ENCODE measurements around the gene SUSD1.

The SUSD1 gene

DNA sequence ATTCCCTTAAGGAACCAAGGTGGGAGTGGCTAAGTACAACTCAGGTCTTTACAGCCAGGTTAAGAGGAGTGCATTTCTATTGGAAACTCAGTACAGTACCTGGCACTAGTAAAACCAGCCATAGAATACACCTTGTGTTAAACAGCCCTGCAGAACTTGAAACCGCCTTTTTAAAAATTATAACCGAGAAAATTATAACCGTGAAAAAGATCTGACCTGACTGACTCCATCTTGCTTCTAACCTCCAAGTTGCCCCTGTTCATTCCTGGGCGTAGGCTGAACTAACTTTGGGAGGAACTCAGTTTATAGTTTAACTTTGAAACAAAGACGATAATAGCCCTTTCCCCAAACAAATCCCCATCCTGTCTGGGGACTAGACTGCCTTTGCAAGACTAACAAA is 132.3 kb downstream of the SUSD1 start:
- FAIRE-seq (no peak), DNase-seq (ENCODE audit: insufficient read length, low spot score) (no peak)
- TF ChIP-seq SPI1 (IDR thresholded peaks at IDR 0.05; ENCODE audit: low read depth, low read length) = no peak
- no peak for TF ChIP-seq POLR2A (IDR thresholded peaks at IDR 0.05; ENCODE audit: low read depth, low read length)
- no peak for TF ChIP-seq POU2F2 (IDR thresholded peaks at IDR 0.05; ENCODE audit: low read depth, low read length)
- TF ChIP-seq TAF1 (IDR thresholded peaks at IDR 0.05; ENCODE audit: low read depth, low read length) = no peak
- TF ChIP-seq POLR2AphosphoS5 (IDR thresholded peaks at IDR 0.05; ENCODE audit: low read depth, low read length) = no peak
- no peak for TF ChIP-seq PAX5 (IDR thresholded peaks at IDR 0.05; ENCODE audit: insufficient read depth, low read length, severe bottlenecking)

DNA sequence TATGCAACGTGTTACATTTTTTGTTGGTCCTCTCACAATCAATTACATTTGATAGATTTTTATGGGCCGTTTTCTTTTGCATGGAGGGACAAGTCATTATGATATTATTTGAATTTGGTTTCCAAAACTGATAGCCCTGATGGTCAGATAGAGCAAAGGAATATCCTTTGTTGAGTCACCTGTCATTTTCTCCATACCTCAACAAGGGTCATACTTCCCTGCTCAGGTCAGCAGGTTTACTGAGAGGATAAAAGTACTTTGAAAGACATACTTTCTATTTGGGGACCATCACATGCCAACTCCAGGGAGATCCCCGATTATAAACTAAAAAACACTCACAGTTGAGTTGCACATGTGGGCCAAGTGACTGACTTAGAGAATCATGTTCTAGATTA is 132.9 kb downstream of the SUSD1 start:
- FAIRE-seq (no peak), DNase-seq (ENCODE audit: insufficient read length, low spot score) (no peak)
- TF ChIP-seq SPI1 (IDR thresholded peaks at IDR 0.05; ENCODE audit: low read depth, low read length) (no peak), POLR2A (IDR thresholded peaks at IDR 0.05; ENCODE audit: low read depth, low read length) (no peak), TAF1 (IDR thresholded peaks at IDR 0.05; ENCODE audit: low read depth, low read length) (no peak), POLR2AphosphoS5 (IDR thresholded peaks at IDR 0.05; ENCODE audit: low read depth, low read length) (no peak), POU2F2 (IDR thresholded peaks at IDR 0.05; ENCODE audit: low read depth, low read length) (no peak), PAX5 (IDR thresholded peaks at IDR 0.05; ENCODE audit: insufficient read depth, low read length, severe bottlenecking) (no peak)

DNA sequence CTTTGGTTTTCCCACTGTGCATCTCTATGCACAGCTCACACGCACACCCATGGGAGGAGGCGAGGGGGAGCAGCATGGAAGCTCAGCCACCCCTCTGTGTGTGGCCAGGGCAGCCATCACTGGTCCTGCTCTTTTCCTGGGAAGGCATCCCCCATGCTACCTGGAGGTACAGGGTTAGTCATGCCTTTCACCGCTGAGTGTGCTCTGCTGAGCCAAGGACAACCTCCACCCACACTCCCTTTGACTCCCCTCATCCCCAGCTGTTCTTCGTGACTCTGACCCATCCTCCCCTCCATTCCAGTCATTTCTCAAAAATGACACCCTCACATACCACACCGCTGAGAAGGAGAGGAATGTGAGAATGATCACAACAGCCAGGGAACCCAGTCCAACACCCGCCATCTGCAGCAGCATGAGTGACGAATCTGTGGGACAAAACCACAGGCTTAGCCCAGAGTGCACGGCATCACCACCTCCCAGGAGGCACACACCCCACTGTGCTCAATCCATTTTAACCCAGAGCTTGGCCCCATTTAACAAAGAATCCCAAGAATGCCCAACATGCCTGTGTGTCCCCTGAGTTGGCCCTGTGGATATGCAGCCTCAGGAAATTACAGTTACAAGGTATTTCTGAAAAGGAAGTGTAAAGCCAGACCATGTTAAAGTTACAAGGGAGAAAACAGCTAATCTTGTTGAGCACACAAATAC is 133.4 kb downstream of the SUSD1 start:
- DNase-seq (ENCODE audit: insufficient read length, low spot score) = no peak

DNA sequence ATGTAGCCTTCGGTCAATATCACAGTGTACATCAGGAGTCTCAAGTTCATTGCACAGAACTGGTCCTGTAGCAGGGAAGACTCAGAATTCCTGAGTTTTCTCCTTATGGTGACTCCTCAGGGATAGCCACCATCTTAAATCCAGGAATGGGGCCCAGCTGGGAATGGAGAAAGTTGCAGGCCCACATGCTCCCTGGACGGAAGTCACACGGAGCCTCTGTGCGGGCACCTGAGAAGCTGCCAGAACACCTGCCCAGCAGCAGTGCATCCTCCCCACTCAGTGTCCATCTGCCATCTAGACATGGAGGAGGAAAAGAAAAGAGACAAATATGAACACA is 133.9 kb downstream of the SUSD1 start:
- FAIRE-seq = no peak
- TF ChIP-seq TAF1 (IDR thresholded peaks at IDR 0.05; ENCODE audit: low read depth, low read length) (no peak), POLR2A (IDR thresholded peaks at IDR 0.05; ENCODE audit: low read depth, low read length) (no peak), POLR2AphosphoS5 (IDR thresholded peaks at IDR 0.05; ENCODE audit: low read depth, low read length) (no peak), PAX5 (IDR thresholded peaks at IDR 0.05; ENCODE audit: insufficient read depth, low read length, severe bottlenecking) (no peak), SPI1 (IDR thresholded peaks at IDR 0.05; ENCODE audit: low read depth, low read length) (no peak), POU2F2 (IDR thresholded peaks at IDR 0.05; ENCODE audit: low read depth, low read length) (no peak)
- no peak for DNase-seq (ENCODE audit: insufficient read length, low spot score)

More for the DNA sequence above, 133.4 kb downstream of the SUSD1 start:
- TF ChIP-seq POU2F2 (IDR thresholded peaks at IDR 0.05; ENCODE audit: low read depth, low read length) = no peak
- TF ChIP-seq POLR2AphosphoS5 (IDR thresholded peaks at IDR 0.05; ENCODE audit: low read depth, low read length) = no peak
- TF ChIP-seq POLR2A (IDR thresholded peaks at IDR 0.05; ENCODE audit: low read depth, low read length) = no peak
- TF ChIP-seq TAF1 (IDR thresholded peaks at IDR 0.05; ENCODE audit: low read depth, low read length) = no peak
- no peak for TF ChIP-seq SPI1 (IDR thresholded peaks at IDR 0.05; ENCODE audit: low read depth, low read length)
- TF ChIP-seq PAX5 (IDR thresholded peaks at IDR 0.05; ENCODE audit: insufficient read depth, low read length, severe bottlenecking) = no peak
- no peak for FAIRE-seq

DNA sequence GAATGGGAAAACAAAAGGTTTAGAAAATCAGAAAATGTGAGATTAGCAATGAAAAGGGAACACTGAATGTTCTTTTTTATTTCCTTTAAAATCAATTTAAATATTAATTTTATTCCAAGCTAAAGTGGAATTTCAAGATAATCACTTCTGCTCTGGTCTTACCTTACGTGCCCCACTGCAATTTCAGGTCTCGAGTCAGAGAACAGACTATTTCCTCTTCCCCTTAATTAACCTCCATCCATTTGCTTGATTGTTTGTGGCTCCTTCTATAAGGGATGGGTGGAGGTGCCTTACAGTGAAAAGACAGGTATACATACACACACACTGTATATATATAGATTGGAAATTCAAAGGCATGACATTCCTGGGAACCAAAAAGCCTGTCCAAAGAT is 137.1 kb downstream of the SUSD1 start:
- no peak for TF ChIP-seq POLR2AphosphoS5 (IDR thresholded peaks at IDR 0.05; ENCODE audit: low read depth, low read length)
- TF ChIP-seq SPI1 (IDR thresholded peaks at IDR 0.05; ENCODE audit: low read depth, low read length) = peak; percentile 32
- no peak for TF ChIP-seq TAF1 (IDR thresholded peaks at IDR 0.05; ENCODE audit: low read depth, low read length)
- FAIRE-seq = no peak
- no peak for DNase-seq (ENCODE audit: insufficient read length, low spot score)

DNA sequence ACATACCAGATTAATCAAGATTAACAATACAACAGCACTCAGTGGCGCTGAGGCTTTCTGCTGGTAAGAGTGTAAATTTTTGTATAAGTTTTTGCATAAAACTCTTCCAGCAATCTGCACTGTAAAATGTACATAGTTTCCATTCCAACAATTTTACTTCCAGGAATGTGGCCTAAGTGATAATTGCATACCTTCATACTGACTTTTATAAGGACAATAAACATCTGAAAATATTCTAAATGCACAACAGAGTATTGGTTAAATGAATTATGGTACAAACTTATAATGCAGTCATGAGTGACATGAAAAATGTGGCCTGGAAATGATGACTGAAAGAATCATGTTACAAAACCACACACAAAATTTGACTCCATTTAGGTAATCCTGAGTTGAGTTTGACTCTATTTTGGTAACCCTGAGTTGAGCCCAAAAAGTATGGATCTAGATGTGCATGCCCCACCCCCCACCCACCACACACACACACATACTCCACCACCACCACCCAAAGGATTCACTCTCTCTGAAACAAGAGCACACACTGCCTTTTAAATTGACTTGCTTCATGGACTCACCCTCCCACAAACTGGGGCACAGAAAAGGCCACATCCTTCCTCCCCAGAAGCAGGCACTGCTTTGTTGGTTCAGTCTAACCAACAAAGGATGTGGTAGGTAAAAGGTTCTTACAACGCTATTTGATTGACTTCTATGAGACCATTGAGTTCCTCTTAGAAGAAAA is 137.6 kb downstream of the SUSD1 start:
- TF ChIP-seq POLR2A (IDR thresholded peaks at IDR 0.05; ENCODE audit: low read depth, low read length) = peak; percentile 81
- TF ChIP-seq TAF1 (IDR thresholded peaks at IDR 0.05; ENCODE audit: low read depth, low read length) = peak; percentile 38; the same call in 1 of the 2 replicates
- TF ChIP-seq SPI1 (IDR thresholded peaks at IDR 0.05; ENCODE audit: low read depth, low read length) = peak; percentile 46
- no peak for TF ChIP-seq PAX5 (IDR thresholded peaks at IDR 0.05; ENCODE audit: insufficient read depth, low read length, severe bottlenecking)
- peak; percentile 83 for TF ChIP-seq POLR2AphosphoS5 (IDR thresholded peaks at IDR 0.05; ENCODE audit: low read depth, low read length)
- TF ChIP-seq POU2F2 (IDR thresholded peaks at IDR 0.05; ENCODE audit: low read depth, low read length) = peak; percentile 95
- DNase-seq (ENCODE audit: insufficient read length, low spot score) (no peak), FAIRE-seq (peak; percentile 94)

DNA sequence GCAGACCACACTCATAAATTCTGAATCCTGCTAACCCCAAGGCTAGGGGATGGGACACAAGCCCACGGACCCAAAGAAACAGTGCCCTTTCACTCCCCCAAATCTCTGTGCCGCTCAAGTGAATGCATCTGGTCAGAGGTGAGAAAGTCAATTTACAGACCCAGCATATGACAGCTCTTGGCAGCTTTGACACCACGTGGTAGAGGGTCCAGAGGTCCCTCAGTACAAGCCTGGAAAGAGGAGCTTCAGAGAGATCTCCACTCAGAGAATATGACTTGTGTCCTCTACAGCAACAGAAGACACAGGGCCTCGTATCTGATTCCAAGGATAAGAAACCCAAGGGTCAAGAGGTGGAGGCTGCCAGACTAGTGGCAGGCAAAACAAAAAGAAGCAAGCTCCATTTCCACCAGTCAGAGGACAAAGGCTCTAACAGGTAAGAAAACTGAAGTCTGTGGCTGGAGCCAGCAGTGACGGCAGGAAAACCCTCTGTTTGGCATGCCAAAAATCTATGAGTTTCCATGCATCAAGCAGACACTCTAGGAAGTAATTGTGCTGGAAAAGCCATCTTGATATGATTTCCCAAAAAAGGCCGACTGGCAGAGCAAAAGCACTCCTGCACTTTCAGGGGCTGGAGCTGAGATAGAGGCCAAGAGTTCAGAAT is 139.8 kb downstream of the SUSD1 start:
- TF ChIP-seq POU2F2 (IDR thresholded peaks at IDR 0.05; ENCODE audit: low read depth, low read length) = no peak
- TF ChIP-seq POLR2AphosphoS5 (IDR thresholded peaks at IDR 0.05; ENCODE audit: low read depth, low read length) = no peak
- no peak for TF ChIP-seq SPI1 (IDR thresholded peaks at IDR 0.05; ENCODE audit: low read depth, low read length)
- TF ChIP-seq TAF1 (IDR thresholded peaks at IDR 0.05; ENCODE audit: low read depth, low read length) = no peak
- TF ChIP-seq PAX5 (IDR thresholded peaks at IDR 0.05; ENCODE audit: insufficient read depth, low read length, severe bottlenecking) = no peak
- no peak; the same call in none of the 2 replicates for TF ChIP-seq POLR2A (IDR thresholded peaks at IDR 0.05; ENCODE audit: low read depth, low read length)
- FAIRE-seq (no peak), DNase-seq (ENCODE audit: insufficient read length, low spot score) (no peak)

DNA sequence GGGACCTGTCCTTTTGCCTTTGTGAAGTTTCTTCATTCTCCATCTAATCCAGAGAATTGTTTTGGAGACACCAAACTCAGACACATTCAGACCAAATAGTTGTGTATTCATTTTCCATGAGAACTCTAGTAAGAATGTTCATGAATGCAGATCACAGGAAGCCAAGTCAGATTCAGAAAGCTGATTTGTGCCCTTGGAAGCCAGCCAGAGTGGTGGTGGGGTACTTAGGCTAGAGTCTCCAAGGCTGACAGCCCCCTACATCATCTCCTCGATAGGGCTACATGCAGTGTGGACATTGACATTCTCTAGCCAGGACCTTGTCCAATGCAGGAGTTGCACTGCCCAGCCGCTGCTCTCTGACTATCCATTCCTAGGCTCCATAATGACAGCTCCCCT is 140.9 kb downstream of the SUSD1 start:
- DNase-seq (ENCODE audit: insufficient read length, low spot score) (no peak), FAIRE-seq (peak; percentile 45)
- TF ChIP-seq SPI1 (IDR thresholded peaks at IDR 0.05; ENCODE audit: low read depth, low read length) (no peak), PAX5 (IDR thresholded peaks at IDR 0.05; ENCODE audit: insufficient read depth, low read length, severe bottlenecking) (no peak), POLR2A (IDR thresholded peaks at IDR 0.05; ENCODE audit: low read depth, low read length) (no peak), POLR2AphosphoS5 (IDR thresholded peaks at IDR 0.05; ENCODE audit: low read depth, low read length) (no peak), TAF1 (IDR thresholded peaks at IDR 0.05; ENCODE audit: low read depth, low read length) (no peak), POU2F2 (IDR thresholded peaks at IDR 0.05; ENCODE audit: low read depth, low read length) (no peak)
